GM18868 (cell line): ENCODE data around the gene ARMC7.

ENCODE experiments used
- ATAC-seq: cut with Tn5 transposase; IDR thresholded peaks from one replicate; pipeline ENCODE4 v1.9.1; 2021; ENCODE audit warnings: mild to moderate bottlenecking, moderate library complexity; ENCODE audit not compliant: unreplicated experiment

Gene ARMC7

GRCh38 chr17:75077496-75078283 lies 32.1 kb upstream of the ARMC7 start:
- no peak for ATAC-seq

GRCh38 chr17:75078284-75079022 lies 31.3 kb upstream of the ARMC7 start:
- ATAC-seq: no peak

- ATAC-seq: no peak
These were observed 30.8 kb upstream of the ARMC7 start for GRCh38 chr17:75079023-75079373.

GRCh38 chr17:75081611-75082540 lies 27.9 kb upstream of the ARMC7 start:
- no peak for ATAC-seq

GRCh38 chr17:75082683-75083082 lies 27.1 kb upstream of the ARMC7 start:
- ATAC-seq: no peak

GRCh38 chr17:75084039-75084660 lies 25.6 kb upstream of the ARMC7 start:
- ATAC-seq: no peak

- ATAC-seq: no peak
These were observed 23.1 kb upstream of the ARMC7 start for GRCh38 chr17:75086496-75087181.

GRCh38 chr17:75087182-75087557 lies 22.6 kb upstream of the ARMC7 start:
- ATAC-seq: no peak

- no peak for ATAC-seq
These were observed 22.0 kb upstream of the ARMC7 start, which contains the start of gene SLC16A5 for GRCh38 chr17:75087558-75088453. TSS of gene SLC16A5 (plus strand) at chr17:75087954. CDS start at chr17:75093637, 5,683 bp downstream.

- ATAC-seq: no peak
These were observed 21.0 kb upstream of the ARMC7 start for GRCh38 chr17:75088465-75089417.

GRCh38 chr17:75090871-75091854 lies 18.6 kb upstream of the ARMC7 start:
- ATAC-seq: no peak

GRCh38 chr17:75091855-75092327 lies 17.9 kb upstream of the ARMC7 start:
- no peak for ATAC-seq

- no peak for ATAC-seq
These were observed 16.1 kb upstream of the ARMC7 start for GRCh38 chr17:75093548-75094158.

- ATAC-seq: no peak
These were observed 14.8 kb upstream of the ARMC7 start for GRCh38 chr17:75094871-75095399.

GRCh38 chr17:75096082-75096625 lies 13.6 kb upstream of the ARMC7 start:
- no peak for ATAC-seq

- no peak for ATAC-seq
These were observed 11.9 kb upstream of the ARMC7 start for GRCh38 chr17:75097865-75098264.
